GM23338 (cell line): Measurements from ENCODE around the gene FPGS. TPM values are rescaled to one million over a fixed set of nuclear protein-coding genes. Genes with fewer than 3 reads are reported as not detected.

ENCODE experiments used
- ATAC-seq: fragments of 200-7000 bp; cut with Tn5 transposase; 3 replicates; pipeline ENCODE4 v1.9.1; 2020
- DNase-seq: peaks from one replicate; pipeline ENCODE4 v3.0.0-alpha.2; 2015; ENCODE audit warnings: low spot score
- H2AFZ ChIP-seq: fragments of 200-600 bp; sonication (generic); 2 replicates; pipeline ENCODE4 v1.8.0; 2016; ENCODE audit warnings: antibody characterized with exemption, mild to moderate bottlenecking, moderate library complexity
- H3F3A ChIP-seq: fragments of 200-600 bp; sonication (generic); replicated peaks from 2 replicates; pipeline ENCODE4 v1.8.0; 2017; ENCODE audit warnings: antibody characterized with exemption, mixed run types, low read depth
- H3K27ac ChIP-seq: fragments of 200-600 bp; sonication (generic); 2 replicates; pipeline ENCODE4 v1.6.1; 2016; ENCODE audit warnings: low read depth
- H3K27me3 ChIP-seq: fragments of 200-600 bp; sonication (generic); 2 replicates; pipeline ENCODE4 v1.8.0; 2016; ENCODE audit warnings: mild to moderate bottlenecking, mixed run types, moderate library complexity; ENCODE audit not compliant: insufficient read depth
- H3K36me3 ChIP-seq: fragments of 200-600 bp; sonication (generic); 2 replicates; pipeline ENCODE4 v1.8.0; 2016; ENCODE audit warnings: mild to moderate bottlenecking; ENCODE audit not compliant: insufficient read depth
- H3K4me1 ChIP-seq: fragments of 200-600 bp; sonication (generic); 2 replicates; pipeline ENCODE4 v1.8.0; 2016; ENCODE audit warnings: mild to moderate bottlenecking, moderate library complexity; ENCODE audit not compliant: insufficient read depth
- H3K4me2 ChIP-seq: fragments of 200-600 bp; sonication (generic); 2 replicates; pipeline ENCODE4 v1.7.1; 2017; ENCODE audit warnings: mixed run types
- H3K4me3 ChIP-seq: fragments of 200-600 bp; sonication (generic); 2 replicates; pipeline ENCODE4 v1.6.1; 2016; ENCODE audit warnings: mixed run types
- H3K79me2 ChIP-seq: fragments of 200-600 bp; sonication (generic); replicated peaks from 2 replicates; pipeline ENCODE4 v1.8.0; 2017; ENCODE audit warnings: mild to moderate bottlenecking; ENCODE audit not compliant: insufficient read depth
- H3K9me2 ChIP-seq: fragments of 200-600 bp; sonication (generic); 2 replicates; pipeline ENCODE4 v1.8.0; 2017; ENCODE audit not compliant: insufficient read depth
- H4K20me1 ChIP-seq: fragments of 200-600 bp; sonication (generic); replicated peaks from 2 replicates; pipeline ENCODE4 v1.8.0; 2017; ENCODE audit warnings: mild to moderate bottlenecking; ENCODE audit not compliant: insufficient read depth
- H3K27ac Mint-ChIP-seq: 2 replicates; pipeline ENCODE4 v1.8.0; 2020; ENCODE audit warnings: inconsistent platforms, mild to moderate bottlenecking, moderate library complexity, mixed read lengths
- H3K27me3 Mint-ChIP-seq: 3 replicates; pipeline ENCODE4 v1.8.0; 2022; ENCODE audit warnings: low read depth, mild to moderate bottlenecking, moderate library complexity, mixed read lengths, inconsistent platforms; ENCODE audit not compliant: insufficient read depth, poor library complexity
- H3K36me3 Mint-ChIP-seq: 3 replicates; pipeline ENCODE4 v1.8.0; 2021; ENCODE audit warnings: low read depth, mild to moderate bottlenecking, inconsistent platforms, moderate library complexity, mixed read lengths
- H3K4me1 Mint-ChIP-seq: 3 replicates; pipeline ENCODE4 v1.8.0; 2020; ENCODE audit warnings: mild to moderate bottlenecking, inconsistent platforms, mixed read lengths
- H3K4me3 Mint-ChIP-seq: 3 replicates; pipeline ENCODE4 v1.8.0; 2021; ENCODE audit warnings: moderate library complexity, mild to moderate bottlenecking, inconsistent platforms, mixed read lengths
- H3K9me3 Mint-ChIP-seq: 3 replicates; pipeline ENCODE4 v1.8.0; 2020; ENCODE audit warnings: moderate library complexity, mild to moderate bottlenecking, inconsistent platforms, mixed read lengths
- CREB1 ChIP-seq: fragments of 250-450 bp; sonication (Bioruptor Pico); IDR thresholded peaks from 2 replicates; pipeline ENCODE4 v1.5.0; 2020; ENCODE audit warnings: low read depth, mild to moderate bottlenecking, moderate library complexity
- CTCF ChIP-seq, 2 experiments: fragments of 200-600 bp in 1 of 2; sonication (generic) in 1 of 2; conservative IDR thresholded peaks; 2 replicates each; pipeline versions ENCODE4 v1.5.1 to v1.6.1; 2016 to 2017; ENCODE audit warnings: antibody characterized with exemption in 2 of 2, low read depth in 2 of 2, mild to moderate bottlenecking in 2 of 2, moderate library complexity in 1 of 2
- ETS1 ChIP-seq: IDR thresholded peaks from 2 replicates; pipeline ENCODE4 v1.6.1; 2016; ENCODE audit warnings: antibody characterized with exemption
- EZH2 ChIP-seq: fragments of 200-600 bp; sonication (generic); IDR thresholded peaks from one replicate; pipeline ENCODE4 v1.8.0; 2017; ENCODE audit warnings: antibody characterized with exemption, mild to moderate bottlenecking, low read depth; ENCODE audit not compliant: unreplicated experiment
- EZH2phosphoT487 ChIP-seq: fragments of 200-600 bp; sonication (generic); IDR thresholded peaks from one replicate; pipeline ENCODE4 v1.8.1; 2018; ENCODE audit warnings: antibody characterized with exemption; ENCODE audit not compliant: unreplicated experiment
- JUNB ChIP-seq: IDR thresholded peaks from one replicate; pipeline ENCODE4 v1.6.1; 2016; ENCODE audit warnings: antibody characterized with exemption; ENCODE audit not compliant: unreplicated experiment
- NANOG ChIP-seq: IDR thresholded peaks from 2 replicates; pipeline ENCODE4 v1.6.1; 2016; ENCODE audit warnings: antibody characterized with exemption, borderline replicate concordance
- POLR2AphosphoS5 ChIP-seq: IDR thresholded peaks from 2 replicates; pipeline ENCODE4 v1.6.1; 2016; ENCODE audit warnings: antibody characterized with exemption, low read depth
- REST ChIP-seq: IDR thresholded peaks from one replicate; pipeline ENCODE4 v1.6.1; 2018; ENCODE audit warnings: antibody characterized with exemption; ENCODE audit not compliant: unreplicated experiment
- STAT1 ChIP-seq: IDR thresholded peaks from one replicate; pipeline ENCODE4 v1.6.1; 2016; ENCODE audit warnings: antibody characterized with exemption; ENCODE audit not compliant: unreplicated experiment
- ZNF114 ChIP-seq: fragments of 250-450 bp; sonication (Bioruptor Pico); IDR thresholded peaks from 2 replicates; pipeline ENCODE4 v1.5.0; 2020; ENCODE audit warnings: mild to moderate bottlenecking, moderate library complexity
- ZNF331 ChIP-seq: fragments of 250-450 bp; sonication (Bioruptor Pico); IDR thresholded peaks from 2 replicates; pipeline ENCODE4 v1.5.0; 2020; ENCODE audit warnings: low read depth, mild to moderate bottlenecking, moderate library complexity
- ZNF462 ChIP-seq: fragments of 250-450 bp; sonication (Bioruptor Pico); IDR thresholded peaks from 2 replicates; pipeline ENCODE4 v1.5.0; 2020; ENCODE audit warnings: mild to moderate bottlenecking, moderate library complexity
- polyA plus RNA-seq: library from polyadenylated mRNA; unstranded; fragments of >200 nt; fragmentation: Nextera tagmentation; extraction: Ambion mirVana; gene quantifications from 2 replicates; pipeline ENCODE4 v1.2.1, GENCODE V29; 2016
- total RNA-seq: library from RNA; depleted of rRNA; stranded (reverse); fragments of >200 nt; shearing (Covaris generic); gene quantifications from 2 replicates; pipeline ENCODE4 v1.2.3, GENCODE V29; 2014

Gene FPGS
- total and polyA plus RNA-seq, 2 experiments from 2014 or later: 40.7 to 87.2 TPM

- H3K9me3 Mint-ChIP-seq: no peaks in the 10 kb centered on the region
- Histone ChIP-seq H3K36me3 (no peaks in the 10 kb centered on the region), H4K20me1 (no peaks in the 10 kb centered on the region), H3K27me3 (peaks cover 3% of the 10 kb centered on the region; the same call in 1 of the 2 replicates), H3K4me1 (peaks cover 19% of the 10 kb centered on the region), H3K27ac (no peak overlapping the region), H3K4me2 (peak overlapping the region; percentile 43; the same call in 1 of the 2 replicates), H3F3A (peaks cover 10% of the 10 kb centered on the region; the same call in 1 of the 2 replicates), H3K9me2 (no peaks in the 10 kb centered on the region), H2AFZ (0 out of 2 replicates have a peak overlapping the region, but pooled peaks have one; percentile 10), H3K4me3 (no peak overlapping the region), H3K79me2 (no peaks in the 10 kb centered on the region)
- TF ChIP-seq CTCF (conservative IDR thresholded peaks at IDR 0.05; ENCODE audit: low read depth in 2 of 2) (no peak), ETS1 (no peak), ZNF114 (CRISPR knock-in tag) (no peak), STAT1 (no peak), EZH2phosphoT487 (no peak), POLR2AphosphoS5 (no peak), NANOG (no peak), ZNF462 (no peak), JUNB (no peak), ZNF331 (CRISPR knock-in tag) (no peak), CREB1 (CRISPR knock-in tag) (no peak), EZH2 (no peak), REST (no peak)
- no peak overlapping the region for H3K27ac Mint-ChIP-seq
- peaks cover 33% of the 10 kb centered on the region for H3K4me1 Mint-ChIP-seq
- H3K27me3 Mint-ChIP-seq: peaks cover 19% of the 10 kb centered on the region
- DNase-seq: no peak
- H3K4me3 Mint-ChIP-seq: no peak overlapping the region
- ATAC-seq: peak; percentile 12
- no peaks in the 10 kb centered on the region; the same call in 2 of the 3 replicates for H3K36me3 Mint-ChIP-seq
Measured at GRCh38 chr9:127761491-127761956, 41.2 kb upstream of the FPGS start.
